HG02798 (cell line): ENCODE measurements around the gene CHRM5.
"Not testable (repeated sequence)": the region's sequence is repeated elsewhere in the genome, so short reads cannot be mapped to it uniquely, and the experiment has no call there.

Source experiments
- ATAC-seq: cut with Tn5 transposase; IDR thresholded peaks from one replicate; pipeline ENCODE4 v1.9.1; 2021; ENCODE audit warnings: mild to moderate bottlenecking; ENCODE audit not compliant: unreplicated experiment, poor library complexity

CHRM5 gene

DNA sequence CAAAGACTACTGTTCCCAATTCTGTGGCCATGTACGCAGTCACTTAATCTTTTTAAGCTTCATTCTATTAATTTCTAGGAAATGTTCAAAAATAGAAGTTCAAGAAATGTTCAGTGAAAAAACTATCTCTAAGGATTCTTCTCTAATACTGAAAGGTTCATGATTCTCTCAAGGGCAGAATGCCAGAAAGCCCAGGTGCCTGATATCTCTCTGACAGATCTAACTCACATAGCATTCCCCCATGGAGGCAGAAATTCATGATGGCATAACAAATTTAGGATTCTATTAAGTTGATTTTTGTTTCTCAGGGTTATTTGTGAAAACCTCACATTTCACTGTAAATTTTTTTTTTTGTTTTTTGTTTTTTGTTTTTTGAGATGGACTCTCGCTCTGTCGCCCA lies 17.5 kb downstream of the CHRM5 start:
- ATAC-seq = no peak

DNA sequence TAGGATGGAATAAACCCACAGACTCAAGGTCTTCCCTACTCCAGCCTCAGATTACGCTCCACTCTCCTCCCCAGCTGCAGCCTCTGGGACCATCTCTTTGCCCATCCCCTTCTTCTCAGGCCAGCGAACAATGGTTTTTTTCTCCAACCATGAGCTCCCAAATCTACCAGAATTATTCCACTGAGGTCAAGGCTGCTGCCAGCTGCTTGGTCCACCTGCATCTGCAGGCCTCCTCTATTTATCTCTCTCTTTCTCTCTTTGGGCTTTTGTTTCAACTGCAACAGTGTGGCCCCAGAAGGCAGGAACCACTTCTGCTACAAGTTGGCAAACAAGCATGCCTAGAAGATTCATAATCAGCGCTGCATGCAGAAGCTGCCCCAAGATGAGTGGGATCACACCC lies 19.1 kb downstream of the CHRM5 start:
- no peak for ATAC-seq

DNA sequence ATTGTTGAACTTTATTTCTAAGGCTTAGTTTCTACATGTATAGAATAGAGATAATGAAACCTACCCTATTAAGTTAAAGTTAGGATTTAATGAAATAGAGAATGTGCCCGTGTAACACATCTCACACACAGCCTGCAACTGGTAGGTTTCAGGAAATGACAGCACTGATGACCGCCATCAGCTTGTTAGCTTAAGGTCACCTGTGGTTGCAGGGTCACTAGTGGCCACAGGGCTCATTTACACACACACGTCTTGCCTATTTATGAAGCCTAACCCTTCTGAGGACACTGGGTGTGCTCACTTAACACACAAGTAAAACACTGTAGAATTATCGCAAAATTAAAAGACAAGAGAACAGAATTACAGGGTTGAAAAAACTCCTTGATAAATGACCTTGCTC lies 20.1 kb downstream of the CHRM5 start:
- ATAC-seq = no peak

DNA sequence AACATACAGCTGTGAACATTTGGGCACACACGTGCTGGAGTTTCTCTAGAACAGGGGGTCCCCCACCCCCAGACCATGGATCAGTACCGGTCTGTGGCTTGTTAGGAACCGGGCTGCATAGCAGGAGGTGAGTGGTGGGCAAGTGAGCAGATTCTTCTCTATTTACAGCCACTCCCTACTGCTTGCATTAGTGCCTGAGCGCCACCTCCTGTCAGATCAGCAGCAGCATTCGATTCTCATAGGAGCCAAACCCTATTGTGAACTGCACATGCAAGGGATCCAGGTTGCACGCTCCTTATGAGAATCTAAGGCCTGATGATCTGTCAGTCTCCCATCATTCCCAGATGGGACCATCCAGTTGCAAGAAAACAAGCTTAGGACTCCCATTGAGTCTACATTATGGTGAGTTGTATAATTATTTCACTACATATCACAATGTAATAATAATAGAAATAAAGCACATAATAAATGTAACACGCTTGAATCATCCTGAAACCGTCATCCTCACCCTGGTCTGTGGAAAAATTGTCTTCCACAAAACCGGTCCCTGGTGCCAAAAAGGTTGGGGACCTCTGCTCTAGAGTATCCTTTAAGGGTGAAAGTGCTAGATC lies 25.8 kb downstream of the CHRM5 start:
- no peak for ATAC-seq

DNA sequence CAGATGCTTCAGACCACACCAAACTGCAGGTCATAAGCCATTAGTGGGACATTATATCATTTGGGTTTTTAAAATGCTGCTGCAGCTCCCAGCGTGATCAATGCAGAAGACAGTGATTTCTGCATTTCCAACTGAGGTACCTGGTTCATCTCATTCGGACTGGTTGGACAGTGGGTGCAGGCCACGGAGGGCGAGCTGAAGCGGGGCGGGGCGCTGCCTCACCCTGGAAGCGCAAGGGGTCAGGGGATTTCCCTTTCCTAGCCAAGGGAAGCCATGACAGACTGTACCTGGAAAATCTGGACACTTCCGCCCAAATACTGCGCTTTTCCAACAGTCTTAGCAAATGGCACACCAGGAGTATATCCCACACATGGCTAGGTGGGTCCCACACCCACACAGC lies 27.4 kb downstream of the CHRM5 start:
- not testable (repeated sequence) for ATAC-seq

DNA sequence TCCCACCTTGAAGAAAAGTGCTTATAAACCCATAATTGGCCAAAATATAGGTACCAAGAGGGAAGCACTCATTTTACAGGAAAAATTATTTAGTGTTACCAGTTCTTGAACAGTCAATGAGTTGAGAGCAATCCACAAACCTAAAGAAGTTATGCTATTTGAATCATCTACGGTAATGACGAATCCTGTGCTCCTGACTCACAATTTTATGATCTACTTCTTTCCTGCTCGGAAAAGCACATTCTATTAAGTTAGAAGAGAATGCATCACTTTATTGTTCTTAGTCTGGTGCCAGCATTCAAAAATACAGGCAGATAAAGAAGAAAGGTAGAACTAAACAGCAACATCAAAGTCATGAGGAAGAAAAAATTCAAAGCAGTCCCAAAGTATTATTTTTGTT lies 33.2 kb downstream of the CHRM5 start:
- ATAC-seq = no peak

DNA sequence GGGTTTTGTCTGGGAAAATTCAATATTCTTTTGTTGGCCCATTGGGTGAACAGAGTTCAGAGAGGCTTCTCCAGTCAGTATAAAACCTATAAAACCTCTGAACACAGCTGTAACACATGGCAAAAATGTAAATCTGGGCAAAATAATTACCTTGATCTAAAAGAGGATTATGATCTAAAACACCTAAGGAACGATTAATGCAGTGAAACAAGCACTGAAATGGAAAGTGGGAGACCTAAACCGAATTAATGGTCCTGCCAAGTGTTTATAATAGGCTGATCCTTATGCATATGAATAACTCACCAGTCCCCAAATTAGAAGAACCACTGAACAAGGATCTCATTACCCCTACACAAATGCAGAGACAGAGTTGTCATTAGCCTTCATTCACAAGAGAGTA lies 38.1 kb downstream of the CHRM5 start:
- ATAC-seq = no peak

DNA sequence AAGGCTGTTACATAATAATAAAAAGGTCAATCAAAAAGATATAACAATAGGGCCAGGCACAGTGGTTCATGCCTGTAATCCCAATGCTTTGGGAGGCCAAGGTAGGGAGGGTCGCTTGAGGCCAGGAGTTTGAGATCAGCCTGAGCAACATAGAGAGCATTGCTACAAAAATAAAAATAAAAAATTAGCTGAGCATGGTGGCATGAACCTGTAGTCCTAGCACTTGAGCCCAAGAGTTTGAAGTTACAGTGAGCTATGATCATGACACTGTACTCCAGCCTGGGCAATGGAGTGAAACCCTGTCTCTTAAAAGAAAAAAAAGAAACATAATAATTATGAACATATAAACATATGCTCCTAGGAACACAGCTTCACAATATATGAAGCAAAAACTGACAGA lies 41.4 kb downstream of the CHRM5 start:
- ATAC-seq = no peak

DNA sequence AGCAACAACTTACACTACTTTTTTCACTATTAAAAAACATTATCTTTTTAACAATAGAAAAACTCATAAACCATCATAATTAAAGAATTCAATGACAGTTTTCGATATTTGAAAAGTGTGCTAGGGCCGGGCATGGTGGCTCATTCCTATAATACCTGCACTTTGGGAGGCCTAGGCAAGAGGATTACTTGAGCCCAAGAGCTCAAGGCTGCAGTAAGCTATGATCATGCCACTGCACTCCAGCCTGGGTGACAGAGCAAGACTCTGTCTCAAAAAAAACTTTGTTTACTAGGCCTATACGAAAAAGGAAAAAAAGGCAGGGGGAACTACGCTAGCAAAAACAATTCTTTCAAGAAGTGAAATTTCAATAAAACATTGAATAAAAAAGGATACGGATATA lies 42.6 kb downstream of the CHRM5 start:
- no peak for ATAC-seq

DNA sequence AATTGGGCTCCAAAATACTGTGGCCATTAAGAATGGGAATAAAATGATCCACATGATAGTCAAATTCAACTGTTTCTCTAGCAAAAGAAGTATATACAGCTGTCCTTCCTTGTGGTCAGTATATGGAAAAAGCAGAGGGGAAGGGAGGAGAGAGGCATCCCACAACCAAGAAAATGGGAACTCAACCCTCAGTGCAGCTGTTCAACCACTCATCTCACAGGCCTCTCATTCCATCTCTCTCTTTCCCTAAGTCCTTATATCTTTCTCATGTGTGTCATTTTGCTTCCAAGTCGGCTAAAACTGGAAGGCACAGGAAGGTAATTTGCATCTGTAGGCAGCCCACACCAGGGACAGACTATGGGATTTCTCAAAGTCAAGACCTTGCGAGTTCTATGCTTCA lies 43.2 kb downstream of the CHRM5 start:
- no peak for ATAC-seq

DNA sequence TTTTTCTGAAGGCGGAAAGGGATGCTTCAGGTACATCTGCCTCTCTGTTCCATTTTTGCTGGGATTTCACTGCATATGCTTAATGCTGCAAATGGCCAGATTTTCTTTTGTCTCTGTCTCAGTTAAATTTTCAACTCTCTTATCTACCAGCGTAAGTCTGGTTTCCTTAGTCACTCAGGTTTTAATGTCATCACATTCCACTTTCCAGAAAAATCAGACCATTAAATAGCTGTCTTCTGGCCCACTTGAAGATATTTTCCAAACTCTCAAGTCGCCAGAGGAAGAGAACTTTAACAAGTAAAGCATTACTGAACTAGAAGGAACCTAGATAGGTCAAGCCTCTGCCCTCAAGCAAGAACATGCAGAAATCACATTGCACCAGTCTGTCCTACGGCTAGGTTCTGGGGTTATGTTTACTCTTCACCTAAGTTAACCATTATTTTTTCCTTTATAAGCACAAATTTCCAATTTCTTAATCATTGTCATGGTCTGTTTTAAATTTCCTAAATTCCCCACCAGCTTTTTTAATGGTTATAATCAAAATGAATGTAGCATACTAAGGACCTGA lies 44.2 kb downstream of the CHRM5 start:
- ATAC-seq = no peak

DNA sequence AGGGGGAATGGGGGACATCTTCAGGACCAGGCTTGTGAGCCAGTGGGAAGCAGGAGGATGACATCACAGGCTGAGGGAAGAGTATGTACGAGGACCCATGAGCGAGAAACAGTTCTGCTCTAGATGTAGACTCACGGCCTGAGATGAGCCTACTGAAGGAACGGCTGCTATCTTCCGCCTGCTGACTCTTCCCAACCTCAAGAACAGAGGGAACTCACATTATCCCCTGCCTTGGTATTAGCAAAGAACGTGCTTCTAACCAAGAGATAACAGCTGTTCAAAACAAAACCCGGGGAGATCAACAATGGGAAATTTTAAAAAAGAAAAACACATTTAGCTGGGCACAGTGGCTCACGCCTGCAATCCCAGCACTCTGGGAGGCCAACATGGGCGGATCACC lies 45.4 kb downstream of the CHRM5 start:
- ATAC-seq = no peak

DNA sequence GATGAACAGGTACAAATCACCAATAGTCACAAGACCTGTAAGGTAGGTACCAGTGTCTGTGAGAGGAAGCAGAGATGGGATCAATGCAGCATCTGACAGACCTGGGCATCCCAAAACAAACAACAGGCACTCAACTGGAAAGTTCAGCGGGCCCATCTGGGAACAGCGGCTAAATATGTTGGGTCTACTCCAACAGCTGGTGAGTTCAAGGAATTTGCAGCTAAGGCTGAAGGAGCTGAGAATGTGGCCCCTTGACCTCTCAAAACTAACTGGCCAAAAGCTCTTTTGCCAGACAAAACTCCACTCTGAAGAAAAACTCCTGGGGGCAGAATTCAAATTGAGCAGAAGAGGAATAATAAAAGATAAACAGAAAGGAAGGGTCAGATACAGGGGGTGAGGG lies 46.3 kb downstream of the CHRM5 start:
- no peak for ATAC-seq

DNA sequence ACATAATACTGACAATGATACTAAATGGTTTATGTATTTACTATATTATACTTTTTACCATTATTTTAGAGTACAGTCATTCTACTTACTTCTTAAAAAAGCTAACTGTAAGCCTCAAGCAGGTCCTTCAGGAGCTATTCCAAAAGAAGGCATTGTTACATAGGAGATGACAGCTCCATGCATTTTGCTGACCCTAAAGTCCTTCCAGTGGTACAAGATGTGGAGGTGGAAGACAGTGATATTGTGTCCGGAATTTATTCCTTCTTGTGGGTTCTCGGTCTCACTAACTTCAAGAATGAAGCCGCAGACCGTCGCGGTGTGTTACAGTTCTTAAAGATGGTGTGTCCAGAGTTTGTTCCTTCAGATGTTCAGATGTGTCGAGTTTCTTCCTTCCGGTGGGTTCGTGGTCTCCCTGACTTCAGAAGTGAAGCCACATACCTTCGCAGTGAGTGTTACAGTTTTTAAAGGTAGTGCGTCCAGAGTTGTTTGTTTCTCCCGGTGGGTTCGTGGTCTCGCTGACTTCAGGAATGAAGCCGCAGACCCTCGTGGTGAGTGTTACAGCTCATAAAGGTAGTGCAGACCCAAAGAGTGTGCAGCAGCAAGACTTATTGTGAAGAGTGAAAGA lies 49.8 kb downstream of the CHRM5 start:
- ATAC-seq = no peak

DNA sequence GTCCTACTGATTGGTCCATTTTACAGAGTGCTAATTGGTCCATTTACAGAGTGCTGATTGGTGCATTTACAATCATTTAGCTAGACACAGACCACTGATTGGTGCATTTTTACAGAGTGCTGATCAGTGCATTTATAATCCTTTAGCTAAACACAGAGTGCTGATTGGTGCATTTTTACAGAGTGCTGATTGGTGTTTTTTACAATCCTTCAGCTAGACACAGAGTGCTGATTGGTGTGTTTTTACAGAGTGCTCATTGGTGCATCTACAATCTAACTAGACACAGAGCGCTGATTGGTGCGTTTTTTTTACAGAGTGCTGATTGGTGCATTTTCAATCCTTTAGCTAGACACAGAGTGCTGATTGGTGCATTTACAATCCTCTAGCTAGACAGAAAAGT lies 50.4 kb downstream of the CHRM5 start:
- not testable (repeated sequence) for ATAC-seq

DNA sequence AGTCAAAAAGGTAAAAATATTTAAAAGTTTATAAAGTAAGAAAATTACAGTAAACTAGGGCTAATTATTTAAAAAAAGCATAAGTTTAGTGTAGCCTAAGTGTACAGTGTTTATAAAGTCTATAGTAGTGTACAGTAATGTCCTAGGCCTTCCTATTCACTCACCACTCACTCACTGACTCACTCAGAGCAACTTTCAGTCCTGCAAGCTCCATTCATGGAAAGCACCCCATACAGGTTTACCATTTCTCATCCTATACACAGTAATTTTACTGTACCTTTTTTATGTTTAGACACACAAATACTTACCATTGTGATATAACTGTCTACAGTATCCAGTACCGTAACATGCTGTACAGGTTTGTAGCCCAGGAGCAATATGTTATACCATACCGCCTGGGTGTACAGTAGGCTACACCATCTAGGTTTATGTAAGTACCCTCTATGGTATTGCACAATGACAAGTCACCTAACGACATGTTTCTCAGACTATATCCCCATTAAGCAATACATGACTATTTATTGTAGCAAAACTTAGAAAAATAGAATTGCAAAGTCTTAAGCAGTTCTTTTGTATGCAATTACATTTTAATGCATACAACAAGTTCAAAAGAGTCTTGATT lies 51.2 kb downstream of the CHRM5 start:
- ATAC-seq = no peak

DNA sequence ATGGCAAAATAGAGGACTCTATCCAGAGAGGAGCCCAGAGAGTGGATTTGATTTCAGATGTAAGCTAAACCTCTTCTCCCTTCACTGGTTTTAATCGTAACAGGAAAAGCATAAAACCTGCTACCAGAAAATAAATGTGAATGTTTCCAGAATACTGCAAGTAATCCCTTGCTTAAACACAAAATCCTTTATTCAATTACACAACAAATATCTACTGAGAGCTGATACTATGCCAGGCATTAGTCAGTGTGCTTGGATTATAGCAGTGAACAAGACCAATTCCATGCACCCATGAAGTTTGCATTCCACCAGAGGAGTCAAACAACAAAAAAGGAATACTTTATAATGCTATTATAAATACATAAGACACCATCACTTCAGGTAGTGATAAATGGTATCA lies 55.6 kb downstream of the CHRM5 start:
- no peak for ATAC-seq

DNA sequence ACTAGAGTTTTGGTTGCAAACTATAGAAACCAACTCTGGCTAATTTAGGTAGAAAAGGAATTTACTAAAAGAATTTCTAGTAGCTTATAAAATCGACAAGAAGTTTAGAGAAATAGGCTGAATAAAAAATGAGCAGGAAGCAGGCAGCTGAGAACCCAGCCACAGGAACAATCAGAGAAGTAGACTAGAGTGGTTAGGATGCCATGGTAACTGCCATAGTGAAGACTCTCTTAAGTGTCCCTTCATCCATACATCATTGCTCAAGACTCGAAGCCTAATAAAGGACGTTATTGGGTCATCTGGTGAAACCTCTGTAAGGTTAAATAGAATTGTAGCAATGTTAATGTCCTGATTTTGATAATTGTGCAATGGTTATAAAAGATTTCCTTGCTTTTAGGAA lies 57.0 kb downstream of the CHRM5 start:
- no peak for ATAC-seq

DNA sequence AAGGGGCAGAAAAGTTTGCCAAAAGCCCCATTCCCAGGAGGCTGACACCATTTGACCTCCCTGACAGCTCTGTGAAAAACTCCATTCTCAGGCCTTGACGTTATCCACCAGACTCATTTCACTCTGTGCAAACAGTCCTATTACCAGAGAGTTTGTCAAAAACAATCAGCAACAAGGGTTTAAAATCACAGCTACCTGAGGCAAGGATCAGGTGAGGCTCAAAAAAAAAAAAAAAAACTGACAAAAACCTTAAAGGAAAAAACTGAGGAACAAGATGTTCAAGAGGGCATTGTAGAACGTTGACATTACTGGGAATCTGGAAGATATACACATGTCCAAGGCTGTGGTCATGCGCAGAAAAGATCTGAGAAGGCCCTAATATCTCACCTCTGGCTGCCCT lies 59.3 kb downstream of the CHRM5 start:
- no peak for ATAC-seq

DNA sequence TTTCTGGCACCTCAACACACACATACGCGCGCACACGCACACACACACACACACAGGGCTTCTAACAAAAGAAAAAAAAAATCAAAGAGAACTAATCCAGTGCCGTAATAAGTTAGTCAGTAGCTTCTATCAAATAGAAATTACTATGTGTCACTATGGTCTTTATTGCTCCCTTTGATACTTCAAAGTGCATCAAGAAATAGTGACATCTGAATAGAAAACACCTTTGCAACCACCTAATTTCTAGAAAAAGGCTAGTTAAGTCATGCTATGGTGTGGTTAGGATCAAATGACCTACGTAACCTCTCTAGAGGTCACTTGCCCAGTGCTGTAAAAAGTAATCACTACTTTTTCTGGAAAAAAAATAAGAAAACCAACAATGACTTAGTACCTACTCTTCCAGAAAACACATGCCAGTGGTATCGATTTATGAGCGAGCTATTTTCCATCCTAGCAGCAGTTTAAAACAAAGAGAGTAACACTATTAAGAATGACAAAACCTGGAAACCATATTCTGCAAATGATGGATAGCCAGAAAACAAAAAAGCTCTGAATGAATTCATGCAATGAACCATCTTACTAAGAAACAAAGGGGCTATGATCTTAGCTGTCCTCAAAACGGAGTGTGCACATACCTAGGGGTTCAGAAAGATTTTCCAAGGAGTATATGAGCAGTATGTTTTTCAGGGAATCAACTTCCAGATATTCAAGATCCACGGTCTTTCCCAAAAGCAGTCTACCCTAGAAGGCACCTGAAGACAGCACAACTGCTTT lies 63.9 kb downstream of the CHRM5 start:
- no peak for ATAC-seq
